Adrenal gland (tissue), 12 donors: ENCODE results near the gene AGPAT3. TPM values are rescaled to one million over a fixed set of nuclear protein-coding genes. Genes with fewer than 3 reads are reported as not detected.

Experiments
- DNase-seq, 7 donors: peaks; one replicate each; pipeline ENCODE4 v3.0.0-alpha.2; 2019 to 2020
- H3K27ac ChIP-seq, 5 donors: fragments of 200-600 bp; sonication (generic) in 4 of 5; 1 replicate in 3 of 5; 2 replicates in 2 of 5; pipeline versions ENCODE4 v1.5.1 to v1.8.0; 2016 to 2020; ENCODE audit warnings: mild to moderate bottlenecking in 1 of 5
- H3K27me3 ChIP-seq: fragments of 200-600 bp; 2 replicates; pipeline ENCODE4 v1.8.0; 2021
- H3K36me3 ChIP-seq, 2 donors: fragments of 200-600 bp; replicated peaks in 1 of 2; 1 replicate in 1 of 2; 2 replicates in 1 of 2; pipeline versions ENCODE4 v1.5.1 to v1.8.0; 2018 to 2022
- H3K4me1 ChIP-seq, 2 donors: fragments of 200-600 bp; replicated peaks in 1 of 2; 1 replicate in 1 of 2; 2 replicates in 1 of 2; pipeline versions ENCODE4 v1.5.1 to v1.8.0; 2018 to 2021
- H3K4me3 ChIP-seq, 4 donors: fragments of 200-600 bp; sonication (generic) in 3 of 4; one replicate each; pipeline ENCODE4 v1.5.1; 2016 to 2018
- H3K9me3 ChIP-seq, 3 donors: fragments of 200-600 bp; sonication (generic) in 1 of 3; replicated peaks in 1 of 3; 1 replicate in 2 of 3; 2 replicates in 1 of 3; pipeline versions ENCODE4 v1.5.1 to v1.8.0; 2016 to 2021
- CTCF ChIP-seq, 6 experiments: fragments of 450-650 bp in 4 of 6; fragments of 200-600 bp in 2 of 6; sonication (generic) in 1 of 6; IDR thresholded peaks; 1 replicate in 5 of 6; 2 replicates in 1 of 6; pipeline versions ENCODE4 v1.5.1 to v1.8.0; 2016 to 2021; ENCODE audit warnings: antibody characterized with exemption in 6 of 6, mild to moderate bottlenecking in 2 of 6, moderate library complexity in 1 of 6
- POLR2A ChIP-seq, 2 donors: fragments of 450-650 bp; IDR thresholded peaks; one replicate each; pipeline ENCODE4 v1.6.1; 2017; ENCODE audit warnings: antibody characterized with exemption in 2 of 2, mild to moderate bottlenecking in 2 of 2, moderate library complexity in 1 of 2
- WGBS, 4 donors: extraction: QIAGEN DNeasy Blood & Tissue Kit in 2 of 4; methylation state at CpG; one replicate each; pipeline versions ENCODE4 v1.1.5 to v1.1.7; 2013 to 2017; 5-methylcytosine and 5-hydroxymethylcytosine counted together
- intact Hi-C, 2 donors: fragments of 100-400 bp; cut with DNase I; formaldehyde crosslinking; loops; one replicate each; pipeline versions ENCODE4 v1.14.1 to v1.15.0; 2022 to 2023
- polyA plus RNA-seq, 3 donors: library from polyadenylated mRNA; stranded (reverse); fragments of 200-250 nt in 2 of 3; fragments of 350-450 nt in 1 of 3; fragmentation: Illumina TruSeq in 1 of 3; extraction: RNeasy Lipid Tissue Mini Kit (QIAGEN cat#74804) in 1 of 3; gene quantifications; one replicate each; pipeline ENCODE4 v1.2.3, GENCODE V29; 2013 to 2014
- total RNA-seq, 9 donors: library from RNA; depleted of rRNA in 4 of 9; stranded (reverse); fragments of >200 nt in 4 of 9; fragments of 120-200 nt in 1 of 9; fragmentation: NEBNext Ultra II Directional in 1 of 9; extraction: Animal tissue kit (Norgen Biotek cat#: 25700) in 1 of 9; gene quantifications; one replicate each; pipeline versions ENCODE4 v1.1.0 to v1.2.4, GENCODE V29; 2013 to 2023
- donor health status: healthy with polysubstance abuse.
- donor health status: Bipolar disorder and iron deficiency.
- donor health status: DM: yes; HTN: yes; CAD: no.
- donor health status: DM: no; HTN: no; CAD: no.
- donor health status: DM: no; HTN: no; CAD: no.
- donor health status: DM: yes; HTN: yes; CAD: no.

AGPAT3 gene
- total and polyA plus RNA-seq, 12 donors = 25.3 to 88.9 (median 47.8) TPM

GRCh38 chr21:44002511-44002910, 137.5 kb downstream of the AGPAT3 start:
- intact Hi-C loops = no loop called here
- WGBS, 4 donors = 82 to 100% (median 87%) methylated on average over 5 to 10 of the region's 10 CpGs

GRCh38 chr21:44003307-44003966, 138.4 kb downstream of the AGPAT3 start:
- intact Hi-C loops = no loop called here
- no peak overlapping the region for H3K4me3 ChIP-seq
- no peak for DNase-seq
- H3K27me3 ChIP-seq = no peaks in the 10 kb centered on the region
- no peaks in the 10 kb centered on the region for H3K4me1 ChIP-seq
- TF ChIP-seq CTCF (IDR thresholded peaks at IDR 0.05) = no peak
- TF ChIP-seq POLR2A (IDR thresholded peaks at IDR 0.05) = no peak
- no peak overlapping the region for H3K27ac ChIP-seq
- H3K9me3 ChIP-seq = no peaks in the 10 kb centered on the region
- 82 to 88% (median 82%) methylated on average over 3 to 5 of the region's 5 CpGs for WGBS, 4 donors
- H3K36me3 ChIP-seq = no peaks in the 10 kb centered on the region

More at GRCh38 chr21:44002511-44002910, 137.5 kb downstream of the AGPAT3 start:
- TF ChIP-seq CTCF (IDR thresholded peaks at IDR 0.05) (no peak), POLR2A (IDR thresholded peaks at IDR 0.05) (no peak)
- no peak overlapping the region for H3K4me3 ChIP-seq
- no peaks in the 10 kb centered on the region for H3K27me3 ChIP-seq
- no peaks in the 10 kb centered on the region for H3K9me3 ChIP-seq
- no peaks in the 10 kb centered on the region for H3K36me3 ChIP-seq
- H3K27ac ChIP-seq = no peak overlapping the region
- no peak for DNase-seq
- H3K4me1 ChIP-seq = no peaks in the 10 kb centered on the region

GRCh38 chr21:44005071-44005470, 140.0 kb downstream of the AGPAT3 start:
- no peak for TF ChIP-seq CTCF (IDR thresholded peaks at IDR 0.05)
- no peak for TF ChIP-seq POLR2A (IDR thresholded peaks at IDR 0.05)
- Histone ChIP-seq H3K27ac (no peak overlapping the region), H3K27me3 (no peaks in the 10 kb centered on the region), H3K4me3 (no peak overlapping the region), H3K9me3 (no peaks in the 10 kb centered on the region), H3K36me3 (no peaks in the 10 kb centered on the region), H3K4me1 (no peaks in the 10 kb centered on the region)
- DNase-seq = no peak
- 85 to 91% (median 88%) methylated on average over 13 of the region's 13 CpGs for WGBS, 4 donors
- intact Hi-C loops = no loop called here

GRCh38 chr21:44005593-44005992, 140.6 kb downstream of the AGPAT3 start:
- H3K36me3 ChIP-seq = no peaks in the 10 kb centered on the region
- H3K4me3 ChIP-seq = no peak overlapping the region
- no peaks in the 10 kb centered on the region for H3K27me3 ChIP-seq
- no peak for DNase-seq
- peak overlapping the region in 2 of 5 donors; percentile 62 to 80 for H3K27ac ChIP-seq
- WGBS, 4 donors = 76 to 88% (median 84%) methylated on average over 9 of the region's 9 CpGs
- no peaks in the 10 kb centered on the region for H3K9me3 ChIP-seq
- intact Hi-C loops = no loop called here
- TF ChIP-seq POLR2A (IDR thresholded peaks at IDR 0.05) (no peak), CTCF (IDR thresholded peaks at IDR 0.05) (no peak)
- H3K4me1 ChIP-seq = no peaks in the 10 kb centered on the region
